ENCODE data around the gene CROCC2. TPM values are rescaled to one million over a fixed set of nuclear protein-coding genes. Genes with fewer than 3 reads are reported as not detected.

CROCC2 gene
- total RNA-seq = under 1 TPM in 2 of 4 donors, not detected in 2; 0.06 to 0.12 TPM

DNA sequence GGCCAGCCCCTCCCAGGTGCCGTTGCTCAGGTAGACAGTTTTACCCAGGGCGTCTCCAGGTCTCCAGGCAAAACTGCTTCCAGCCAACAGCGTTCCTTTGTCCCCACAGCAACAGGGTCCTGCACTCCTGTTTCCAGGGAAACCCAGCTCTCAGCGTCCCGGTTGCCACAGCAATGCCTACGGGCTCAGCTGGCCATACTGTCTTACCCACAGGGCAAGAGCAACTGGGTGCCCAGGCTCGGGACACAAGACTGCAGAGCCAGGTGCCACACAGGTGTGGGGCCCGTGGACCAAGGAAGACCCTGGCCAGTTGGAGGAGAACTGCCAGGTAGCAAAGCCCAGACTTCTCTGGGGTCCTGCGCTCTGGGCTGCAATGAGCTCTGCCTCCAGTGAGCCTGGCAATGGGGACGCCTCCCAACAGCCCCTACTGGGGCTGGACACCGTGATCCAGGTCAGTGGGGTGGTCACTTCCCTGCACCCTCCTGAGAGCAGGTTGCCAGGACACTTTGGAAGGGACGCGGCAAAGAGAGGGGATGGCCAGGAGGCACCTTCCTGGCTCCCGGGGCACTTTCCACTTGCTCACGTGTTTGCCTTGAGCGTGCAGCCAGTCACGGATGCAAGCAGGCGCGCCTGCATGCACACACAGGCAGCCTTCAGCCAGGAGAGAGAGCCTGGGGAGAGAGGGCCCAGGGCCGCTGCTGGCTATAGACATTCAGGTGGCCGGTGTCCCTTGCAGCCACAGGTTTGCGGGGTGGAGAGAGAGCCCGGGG, at the start of gene CROCC2:
Gene CROCC2, plus strand, starts transcription at position 196 of the 770 bp plus-strand sequence. Its CDS starts 178 bp downstream, at position 374.
- ATAC-seq (ENCODE audit: low FRiP score) = no peak
- TF ChIP-seq, protein P1, sequence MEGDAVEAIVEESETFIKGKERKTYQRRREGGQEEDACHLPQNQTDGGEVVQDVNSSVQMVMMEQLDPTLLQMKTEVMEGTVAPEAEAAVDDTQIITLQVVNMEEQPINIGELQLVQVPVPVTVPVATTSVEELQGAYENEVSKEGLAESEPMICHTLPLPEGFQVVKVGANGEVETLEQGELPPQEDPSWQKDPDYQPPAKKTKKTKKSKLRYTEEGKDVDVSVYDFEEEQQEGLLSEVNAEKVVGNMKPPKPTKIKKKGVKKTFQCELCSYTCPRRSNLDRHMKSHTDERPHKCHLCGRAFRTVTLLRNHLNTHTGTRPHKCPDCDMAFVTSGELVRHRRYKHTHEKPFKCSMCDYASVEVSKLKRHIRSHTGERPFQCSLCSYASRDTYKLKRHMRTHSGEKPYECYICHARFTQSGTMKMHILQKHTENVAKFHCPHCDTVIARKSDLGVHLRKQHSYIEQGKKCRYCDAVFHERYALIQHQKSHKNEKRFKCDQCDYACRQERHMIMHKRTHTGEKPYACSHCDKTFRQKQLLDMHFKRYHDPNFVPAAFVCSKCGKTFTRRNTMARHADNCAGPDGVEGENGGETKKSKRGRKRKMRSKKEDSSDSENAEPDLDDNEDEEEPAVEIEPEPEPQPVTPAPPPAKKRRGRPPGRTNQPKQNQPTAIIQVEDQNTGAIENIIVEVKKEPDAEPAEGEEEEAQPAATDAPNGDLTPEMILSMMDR (IDR thresholded peaks at IDR 0.05) = no peak
- no peak for DNase-seq (ENCODE audit: low spot score)

DNA sequence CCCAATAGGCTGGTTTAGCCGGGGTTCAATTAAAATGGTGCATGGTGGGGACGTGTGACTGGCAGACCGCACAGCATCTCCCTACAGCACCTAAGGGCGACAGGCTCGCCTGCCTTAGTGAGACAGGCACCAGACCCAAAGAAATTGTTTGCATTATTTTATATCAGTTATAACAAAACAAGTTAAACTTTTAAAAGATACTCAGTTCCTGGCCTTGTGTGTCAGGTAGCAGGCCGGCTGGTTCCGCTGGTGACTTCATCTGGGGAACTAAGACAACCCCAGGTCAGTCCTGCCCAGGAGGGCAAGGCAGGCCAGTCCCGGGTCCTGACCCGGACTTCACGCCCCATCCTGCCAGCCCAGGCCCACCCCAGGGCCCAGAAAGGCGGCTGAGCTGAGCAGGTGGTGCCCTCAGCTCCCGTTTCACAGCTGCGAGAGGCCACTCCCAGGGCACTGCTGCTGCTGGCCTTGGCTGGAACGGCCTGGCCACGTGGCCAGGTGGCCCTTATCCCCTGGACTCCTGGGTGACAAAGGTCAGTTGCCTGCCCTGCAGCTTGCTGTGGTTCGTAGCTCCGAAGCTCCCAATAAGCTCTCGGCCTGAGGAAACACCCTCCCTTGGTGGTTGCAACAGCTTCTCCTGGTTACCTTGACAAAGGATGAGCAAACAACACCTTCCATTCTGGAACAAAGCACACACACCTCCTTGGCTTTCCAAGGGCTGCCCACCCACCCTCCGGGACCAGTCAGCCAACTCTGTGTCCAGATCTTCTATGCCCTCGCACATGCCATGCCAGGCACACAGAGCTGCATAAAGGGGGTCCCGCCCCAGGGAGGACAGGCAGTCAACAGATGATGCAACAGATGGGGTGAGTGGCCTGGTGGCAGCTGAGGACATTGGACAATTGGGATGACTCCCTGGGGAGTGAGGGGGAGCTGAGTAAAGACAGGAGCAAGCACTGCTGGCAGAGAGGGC, 48.8 kb upstream of the CROCC2 start:
- DNase-seq (ENCODE audit: low spot score) (no peak), ATAC-seq (ENCODE audit: low FRiP score) (no peak)
- TF ChIP-seq, protein P1 (IDR thresholded peaks at IDR 0.05) = no peak

DNA sequence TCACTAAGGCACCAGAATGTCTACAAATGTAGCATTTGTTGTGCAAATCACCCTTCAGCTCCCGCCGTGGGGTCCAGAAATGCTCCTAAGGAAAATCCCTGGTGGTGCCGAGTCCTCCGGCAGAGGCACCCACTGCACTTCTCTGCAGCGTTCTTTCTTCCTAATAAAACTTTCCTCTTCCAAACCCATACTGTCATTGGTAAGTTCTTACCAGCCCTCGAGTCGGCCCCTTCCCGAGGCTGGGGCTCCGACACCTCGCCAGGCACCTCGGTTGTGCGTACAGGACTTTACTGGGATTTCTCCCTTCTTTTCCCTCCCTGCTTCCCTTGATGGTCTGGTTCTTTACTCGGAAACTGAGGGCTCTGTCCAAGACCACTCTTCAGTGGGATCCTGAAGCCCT, 47.8 kb upstream of the CROCC2 start:
- no peak for DNase-seq (ENCODE audit: low spot score)
- ATAC-seq (ENCODE audit: low FRiP score) = no peak

DNA sequence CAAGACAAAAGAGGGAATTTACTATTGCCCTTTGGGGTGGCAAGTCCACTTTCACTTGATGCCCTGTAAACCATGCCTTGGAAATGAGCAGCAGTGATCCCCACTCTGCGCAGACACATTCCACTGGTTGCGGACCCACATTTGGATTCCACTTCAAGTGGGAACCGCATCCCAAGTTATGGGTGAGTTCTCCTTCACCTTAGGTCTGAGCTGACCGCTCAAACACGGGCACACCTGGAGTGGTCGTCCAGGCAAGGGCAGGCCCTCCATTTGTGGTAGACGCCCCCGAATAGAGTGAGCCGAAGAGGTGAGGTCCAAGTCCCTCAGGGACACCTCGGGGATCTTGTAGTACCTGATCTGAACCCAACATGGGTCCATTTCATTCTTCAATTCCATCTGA, 47.3 kb upstream of the CROCC2 start:
- no peak for ATAC-seq (ENCODE audit: low FRiP score)

More for the DNA sequence above, 47.8 kb upstream of the CROCC2 start:
- TF ChIP-seq, protein P1 (IDR thresholded peaks at IDR 0.05) = no peak

DNA sequence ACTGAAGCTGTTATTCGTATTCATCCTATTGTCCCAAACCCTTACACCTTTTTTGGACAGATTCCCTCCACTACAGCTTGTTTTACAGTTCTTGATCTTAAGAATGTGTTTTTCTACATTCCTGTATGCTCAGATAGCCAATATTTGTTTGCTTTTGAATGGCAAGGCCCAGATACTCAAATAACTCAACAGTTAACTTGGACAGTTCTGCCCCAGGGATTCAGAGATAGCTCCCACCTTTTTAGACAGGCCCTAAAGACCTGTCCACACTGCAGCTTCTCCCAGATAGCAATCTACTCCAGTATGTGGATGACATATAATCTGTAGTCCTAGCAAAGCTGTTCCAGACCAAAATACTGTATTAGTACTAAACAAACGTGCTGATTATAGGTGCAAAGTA, 44.6 kb upstream of the CROCC2 start:
- no peak for DNase-seq (ENCODE audit: low spot score)
- ATAC-seq (ENCODE audit: low FRiP score) = no peak
- TF ChIP-seq, protein P1 (IDR thresholded peaks at IDR 0.05) = no peak

More for the DNA sequence above, 47.3 kb upstream of the CROCC2 start:
- no peak for DNase-seq (ENCODE audit: low spot score)
- TF ChIP-seq, protein P1 (IDR thresholded peaks at IDR 0.05) = no peak

DNA sequence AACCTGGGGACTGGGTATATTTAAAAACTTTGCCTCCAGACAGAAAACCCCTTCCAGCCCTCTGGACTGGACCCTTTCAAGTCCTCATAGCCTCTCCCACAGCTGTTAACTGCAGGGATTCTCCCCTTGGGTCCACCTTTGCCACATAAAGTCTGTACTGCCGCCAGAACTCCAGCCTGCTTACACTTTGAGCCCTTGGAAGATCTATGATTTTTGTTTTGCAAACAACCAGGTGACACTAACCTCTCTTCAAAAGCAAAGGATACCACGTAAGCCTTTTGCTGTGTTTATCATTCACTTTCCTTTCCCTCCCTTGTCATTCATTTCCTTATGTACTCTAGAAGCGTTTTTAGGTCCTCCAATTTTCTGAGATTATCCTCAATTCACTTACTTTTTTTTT, 41.7 kb upstream of the CROCC2 start:
- DNase-seq (ENCODE audit: low spot score) (no peak), ATAC-seq (ENCODE audit: low FRiP score) (no peak)
- TF ChIP-seq, protein P1 (IDR thresholded peaks at IDR 0.05) = no peak

Measured in omental fat pad (tissue), 4 donors.